ENCODE measurements around the gene SMIM15.

Gene SMIM15

DNA sequence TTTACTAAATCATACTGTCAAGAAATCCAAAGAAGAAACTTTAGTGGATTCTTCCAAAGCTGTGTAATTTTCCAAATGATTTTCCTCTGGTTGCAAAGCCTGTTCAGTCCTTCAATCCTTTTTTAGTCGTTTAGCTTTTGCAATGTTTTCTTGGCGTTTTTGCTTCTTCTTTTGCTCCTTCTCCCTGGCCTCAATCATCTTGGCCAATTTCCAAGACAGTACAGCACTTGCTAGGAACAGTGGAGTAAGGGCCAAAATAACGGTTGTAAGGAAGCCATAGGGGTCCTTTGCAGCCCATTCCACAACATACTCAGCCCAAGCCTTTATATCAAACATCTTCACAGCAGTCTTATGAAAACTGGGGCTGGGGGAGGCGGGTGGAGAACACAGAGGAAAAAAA is 2.4 kb downstream of the SMIM15 start:
- no peak for DNase-seq (ENCODE audit: low read depth, low spot score)

DNA sequence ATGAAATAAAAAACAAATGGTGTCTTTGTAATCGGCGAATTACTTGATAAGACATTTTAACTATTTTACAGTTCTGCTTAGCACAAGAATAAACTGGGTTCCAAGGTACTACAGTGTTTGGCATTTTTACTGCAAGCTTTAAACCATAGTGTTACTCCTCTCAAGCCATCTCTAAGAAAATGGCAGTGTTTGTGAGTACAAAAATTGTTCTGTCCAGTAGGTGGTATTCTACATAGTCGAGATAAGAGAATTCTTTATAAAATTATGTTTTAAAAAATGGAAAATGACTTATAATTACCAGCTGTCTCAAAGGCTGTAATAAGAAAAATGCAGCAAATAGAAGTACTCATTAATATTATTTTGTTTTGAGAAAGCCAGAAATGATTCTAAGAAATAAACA is 3.2 kb downstream of the SMIM15 start:
- no peak for DNase-seq (ENCODE audit: low read depth, low spot score)

- no peak for DNase-seq (ENCODE audit: low read depth, low spot score)
Observed at GRCh38 chr5:61151893-61152292, 10.4 kb downstream of the SMIM15 start.

DNA sequence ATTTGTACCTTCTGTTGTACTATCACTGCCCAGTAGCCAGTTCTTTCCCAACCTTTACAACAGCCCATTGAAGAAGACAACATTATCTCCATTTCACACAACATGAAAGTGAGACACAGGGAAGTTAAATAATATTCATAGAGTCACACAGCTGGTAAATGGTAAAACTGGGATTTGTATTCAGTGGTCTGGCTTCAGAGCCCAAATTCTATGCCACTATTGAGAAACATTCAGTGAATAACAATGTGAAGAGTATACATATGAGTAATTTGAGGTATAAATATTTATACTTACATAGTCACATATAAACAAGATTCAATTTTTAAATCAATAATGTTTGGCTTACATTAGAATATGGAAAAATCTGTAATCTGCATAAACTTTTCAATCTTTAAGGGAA is 13.8 kb downstream of the SMIM15 start:
- DNase-seq (ENCODE audit: low read depth, low spot score) = no peak

DNA sequence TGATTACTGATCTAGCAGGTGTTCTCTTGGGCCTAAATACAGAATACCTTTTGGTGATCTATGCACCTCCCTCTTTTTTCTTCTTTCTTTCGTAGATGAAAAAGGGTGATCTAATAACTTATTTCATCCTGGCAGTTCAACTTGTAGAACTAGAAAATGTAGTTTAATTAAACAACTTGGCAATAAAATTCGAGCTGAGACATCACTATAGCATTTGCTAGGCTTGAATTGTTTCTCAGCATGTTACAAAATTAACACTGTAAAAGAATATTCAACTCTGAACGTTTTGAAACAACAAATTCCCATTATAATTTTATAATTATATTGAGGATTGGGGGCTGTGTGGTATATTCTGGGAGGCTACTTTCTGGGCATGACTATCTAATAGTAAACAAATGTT is 19.5 kb downstream of the SMIM15 start:
- DNase-seq (ENCODE audit: low read depth, low spot score) = no peak

DNA sequence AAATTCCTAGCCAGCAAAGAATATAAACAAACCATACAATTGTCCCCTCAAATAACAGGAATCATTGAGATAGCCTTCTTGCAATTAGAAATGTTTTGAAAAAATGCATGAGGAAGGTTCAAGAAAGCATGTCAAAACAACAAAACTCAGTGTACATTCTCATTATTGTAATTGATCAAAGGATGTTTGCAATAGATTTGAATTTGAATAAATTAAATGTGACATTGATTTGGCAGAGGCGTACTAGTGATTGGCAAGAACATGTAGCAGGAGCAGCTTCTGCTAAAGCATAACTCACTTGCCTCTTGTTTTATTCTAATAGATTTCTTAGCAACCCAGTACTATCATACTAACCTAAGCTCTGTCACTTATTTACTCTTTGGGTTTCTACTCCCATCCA is 19.9 kb downstream of the SMIM15 start:
- no peak for DNase-seq (ENCODE audit: low read depth, low spot score)

- no peak for DNase-seq (ENCODE audit: low read depth, low spot score)
Observed at GRCh38 chr5:61141801-61142200, 20.5 kb downstream of the SMIM15 start.

DNA sequence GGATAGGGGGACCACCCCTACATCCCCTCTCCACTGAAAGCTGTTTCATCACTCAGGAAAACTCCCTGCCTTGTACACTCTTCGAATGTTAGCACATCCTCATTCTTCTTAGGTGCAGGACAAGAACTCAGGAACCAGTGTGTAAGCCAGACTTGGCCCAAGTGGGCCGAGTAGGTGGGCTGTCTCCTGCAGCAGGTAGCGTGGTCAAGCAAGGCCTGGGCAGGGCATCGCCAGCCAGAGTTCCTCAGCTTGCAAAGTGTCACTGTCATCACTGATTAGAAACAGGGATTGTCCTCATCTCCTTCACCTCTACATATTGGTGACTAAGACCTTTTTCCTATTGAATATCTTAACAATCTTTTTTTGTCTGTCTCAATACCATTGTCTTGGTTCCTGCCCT is 22.3 kb downstream of the SMIM15 start:
- DNase-seq (ENCODE audit: low read depth, low spot score) = no peak

GRCh38 chr5:61139094-61139873 is 23.0 kb downstream of the SMIM15 start:
- no peak for DNase-seq (ENCODE audit: low read depth, low spot score)

DNA sequence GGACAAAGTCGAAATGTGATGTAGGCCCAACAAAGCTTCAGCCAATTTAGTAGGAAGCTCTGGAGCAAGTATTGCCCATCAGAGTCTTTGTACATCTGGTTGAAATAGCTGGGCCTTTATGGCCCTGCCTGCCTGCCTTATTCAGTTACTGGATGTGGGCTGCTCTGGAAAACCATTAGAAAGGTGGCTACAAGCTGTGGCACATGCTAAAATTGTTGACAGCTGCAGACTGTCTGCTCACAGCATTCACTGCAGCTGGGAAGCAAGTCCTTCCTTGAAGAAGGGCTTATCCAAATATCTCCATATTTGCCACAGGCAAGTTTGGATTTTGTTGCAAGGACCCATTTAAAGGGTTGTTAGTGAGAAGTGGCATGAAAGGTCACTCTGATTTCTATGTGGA is 24.4 kb downstream of the SMIM15 start:
- no peak for DNase-seq (ENCODE audit: low read depth, low spot score)

DNA sequence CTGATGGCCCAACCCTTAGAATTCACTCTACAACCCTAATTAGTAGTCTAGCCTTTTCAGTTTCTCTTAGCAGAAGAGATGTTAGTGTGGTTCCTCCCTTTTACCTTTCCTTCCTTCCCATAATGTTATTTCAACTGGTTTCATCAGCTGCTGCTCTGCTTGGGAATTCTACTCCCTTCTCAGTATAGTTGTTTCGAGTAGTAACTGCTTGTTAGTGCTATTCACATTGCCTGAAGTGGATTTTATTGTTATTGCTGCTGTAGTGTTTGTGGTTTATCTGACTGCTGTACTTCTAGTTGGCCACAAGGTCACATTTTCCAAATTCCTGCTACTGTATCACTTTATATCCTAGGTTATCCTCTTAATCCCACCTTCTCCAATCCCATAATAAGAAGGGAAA is 29.7 kb downstream of the SMIM15 start:
- no peak for DNase-seq (ENCODE audit: low read depth, low spot score)

DNA sequence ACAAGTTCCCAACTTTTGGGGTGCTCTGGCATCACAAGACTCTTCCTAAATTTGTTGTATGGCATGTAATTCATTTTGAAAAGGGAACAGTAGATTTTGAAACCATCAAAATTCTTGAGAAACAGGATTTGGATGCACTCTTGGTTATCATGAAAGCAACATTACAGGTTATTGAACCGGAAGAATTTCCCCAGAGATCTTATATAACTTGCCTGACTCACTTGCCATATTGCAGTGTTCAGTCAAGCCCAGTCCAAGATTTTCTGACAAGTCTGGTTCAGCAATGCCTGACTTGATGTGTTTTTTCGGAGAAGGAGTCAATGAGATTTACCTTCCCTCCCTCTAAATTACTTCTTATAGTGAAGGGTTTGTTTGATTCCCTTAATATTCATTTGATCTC is 32.0 kb downstream of the SMIM15 start:
- DNase-seq (ENCODE audit: low read depth, low spot score) = no peak

- no peak for DNase-seq (ENCODE audit: low read depth, low spot score)
Observed at GRCh38 chr5:61123145-61123544, 39.1 kb downstream of the SMIM15 start.

- no peak for DNase-seq (ENCODE audit: low read depth, low spot score)
Observed at GRCh38 chr5:61120534-61120933, 41.7 kb downstream of the SMIM15 start.

GRCh38 chr5:61119066-61119465 is 43.2 kb downstream of the SMIM15 start:
- no peak for DNase-seq (ENCODE audit: low read depth, low spot score)

DNA sequence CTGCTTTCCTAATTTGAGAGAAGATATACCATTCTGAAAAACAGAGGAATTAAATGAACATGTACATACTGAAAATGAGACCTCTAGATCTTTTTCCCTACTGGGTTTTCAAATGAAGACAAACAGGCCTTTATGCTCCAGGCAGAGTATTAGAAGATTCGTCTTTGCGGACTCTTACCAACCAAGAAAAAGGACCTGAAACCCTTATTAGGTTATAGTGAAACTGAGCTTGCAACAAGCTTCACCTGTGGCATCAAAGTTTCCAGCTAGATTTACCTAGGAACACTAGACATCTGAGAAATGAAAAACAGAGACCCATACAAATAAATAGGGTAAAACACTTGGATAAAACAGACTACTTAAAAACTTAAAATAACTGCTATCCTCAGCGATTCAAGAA is 46.3 kb downstream of the SMIM15 start:
- DNase-seq (ENCODE audit: low read depth, low spot score) = no peak

GRCh38 chr5:61114441-61114840 is 47.8 kb downstream of the SMIM15 start:
- no peak for DNase-seq (ENCODE audit: low read depth, low spot score)

Measured in brain pericyte (primary cell).